ENCODE data around the gene FOXP4.

FOXP4 gene

DNA sequence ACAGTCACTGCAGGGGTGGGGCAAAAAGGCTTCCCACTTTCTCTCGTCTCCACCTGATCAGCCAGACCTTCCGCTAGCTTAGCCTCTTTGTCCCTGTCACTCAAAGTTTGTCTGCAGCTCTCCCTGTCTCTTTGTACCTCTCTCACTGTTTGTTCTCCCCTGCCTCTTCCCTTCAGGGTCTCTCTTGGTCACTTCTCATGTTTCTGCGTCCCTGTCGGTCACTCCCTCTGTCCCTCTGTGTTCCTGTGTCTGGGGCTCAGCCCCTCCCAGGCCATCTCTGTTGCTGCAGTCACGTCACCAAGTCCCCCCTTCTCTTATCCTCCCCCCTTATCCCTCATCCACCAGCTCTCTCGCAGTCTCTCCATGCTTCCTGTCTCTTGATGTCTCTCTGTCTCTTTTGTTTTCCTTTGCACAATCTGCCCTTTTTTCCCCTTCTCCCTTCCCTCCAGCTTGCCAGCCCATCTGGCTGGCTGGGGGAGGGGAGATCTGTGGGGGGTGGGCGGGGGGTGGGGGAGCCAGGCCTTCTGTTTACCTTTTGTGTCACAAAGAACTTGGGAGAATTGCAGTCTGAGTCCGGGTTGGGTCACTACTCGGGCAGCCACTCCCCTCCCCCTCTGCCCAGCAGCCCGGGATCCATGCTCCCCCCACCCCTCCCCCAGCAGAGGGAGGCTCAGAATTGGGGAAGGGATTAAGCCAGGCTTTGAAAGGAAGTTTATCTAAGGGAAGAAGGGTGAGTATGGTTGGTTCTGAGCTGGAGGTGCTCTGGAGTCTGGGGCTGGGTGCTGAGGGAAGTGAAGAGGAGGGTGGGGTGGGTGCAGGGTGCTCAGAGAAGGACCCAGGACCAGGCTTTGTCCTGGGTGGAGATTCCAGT, 32.3 kb downstream of the FOXP4 start:
- DNase-seq (ENCODE audit: low spot score in 2 of 2): no peak
- peaks cover 16% of the 10 kb centered on the region for H3K4me1 Mint-ChIP-seq
- no peaks in the 10 kb centered on the region for H3K27me3 Mint-ChIP-seq
- no peak overlapping the region for H3K4me3 Mint-ChIP-seq
- no peaks in the 10 kb centered on the region for H3K9me3 Mint-ChIP-seq
- H3K36me3 Mint-ChIP-seq (ENCODE audit: insufficient read depth): peaks cover 5% of the 10 kb centered on the region
- no peak for ATAC-seq (replicated peaks; ENCODE audit: extremely low read depth, poor library complexity, severe bottlenecking)
- no peak overlapping the region for H3K27ac Mint-ChIP-seq (ENCODE audit: low read depth)

GRCh38 chr6:41579088-41579610, 33.0 kb downstream of the FOXP4 start:
- Mint-ChIP-seq H3K9me3 (no peaks in the 10 kb centered on the region), H3K27me3 (no peaks in the 10 kb centered on the region), H3K36me3 (ENCODE audit: insufficient read depth) (peaks cover 5% of the 10 kb centered on the region), H3K4me1 (peaks cover 18% of the 10 kb centered on the region), H3K4me3 (no peak overlapping the region), H3K27ac (ENCODE audit: low read depth) (no peak overlapping the region)
- no peak for ATAC-seq (replicated peaks; ENCODE audit: extremely low read depth, poor library complexity, severe bottlenecking)
- no peak for DNase-seq (ENCODE audit: low spot score in 2 of 2)

DNA sequence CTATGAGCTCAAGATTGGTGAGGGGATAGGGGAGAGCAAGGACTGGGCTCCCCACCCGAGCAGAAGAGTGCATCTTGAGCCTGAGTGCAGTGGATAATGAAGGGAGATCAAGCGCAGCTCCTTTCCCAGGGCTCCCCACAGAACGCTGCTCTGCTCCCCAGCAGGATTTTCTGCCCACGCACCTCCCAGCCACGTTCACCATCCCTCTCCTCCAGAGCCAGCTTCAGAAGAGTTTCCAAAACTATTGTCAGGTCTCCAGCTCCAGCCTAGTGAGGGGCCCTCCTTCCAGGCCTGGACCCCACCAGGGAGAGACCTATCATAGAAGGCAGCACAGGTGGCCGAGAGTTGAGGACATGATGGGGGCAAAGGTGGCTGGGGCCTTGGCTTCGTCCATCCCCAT, 34.5 kb downstream of the FOXP4 start:
- no peak for ATAC-seq (replicated peaks; ENCODE audit: extremely low read depth, poor library complexity, severe bottlenecking)
- DNase-seq (ENCODE audit: low spot score in 2 of 2): no peak
- peak overlapping the region; percentile 4 for H3K27ac Mint-ChIP-seq (ENCODE audit: low read depth)
- H3K4me3 Mint-ChIP-seq: no peak overlapping the region
- no peaks in the 10 kb centered on the region for H3K9me3 Mint-ChIP-seq
- H3K4me1 Mint-ChIP-seq: peaks cover 34% of the 10 kb centered on the region
- H3K36me3 Mint-ChIP-seq (ENCODE audit: insufficient read depth): peaks cover 5% of the 10 kb centered on the region
- H3K27me3 Mint-ChIP-seq: no peaks in the 10 kb centered on the region

DNA sequence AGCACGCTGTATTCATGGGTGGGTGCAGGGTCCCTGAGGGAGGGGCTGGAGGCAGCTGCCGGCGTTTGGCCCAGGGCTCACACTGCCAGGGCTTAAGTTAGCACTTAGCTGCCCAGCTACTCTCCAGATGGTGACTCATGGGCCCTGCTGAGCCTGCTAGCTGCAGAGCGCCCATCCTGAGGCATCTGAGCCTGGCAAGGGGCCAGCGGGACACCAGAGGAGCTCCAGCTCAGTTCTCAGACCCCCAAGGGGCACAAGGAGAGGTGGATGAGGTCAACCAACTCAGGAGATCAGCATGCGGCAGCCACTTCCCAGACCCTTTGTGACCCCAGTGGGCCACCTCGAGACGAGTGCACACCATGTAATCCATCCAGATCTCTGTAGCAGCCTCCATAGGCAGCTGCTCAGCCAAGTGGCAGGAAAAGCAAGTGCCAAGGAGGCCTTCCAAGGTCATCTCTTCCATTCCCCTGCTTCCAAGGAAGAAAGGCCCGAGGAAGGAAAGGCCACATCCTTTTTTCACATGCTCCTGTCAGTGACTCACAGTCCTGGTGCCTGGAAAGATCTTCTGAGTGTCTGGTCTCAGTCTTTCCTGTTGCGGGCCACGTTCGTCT, 35.3 kb downstream of the FOXP4 start:
- Mint-ChIP-seq H3K4me3 (no peak overlapping the region), H3K27me3 (no peaks in the 10 kb centered on the region), H3K9me3 (no peaks in the 10 kb centered on the region), H3K27ac (ENCODE audit: low read depth) (peak overlapping the region; percentile 4), H3K36me3 (ENCODE audit: insufficient read depth) (peaks cover 4% of the 10 kb centered on the region), H3K4me1 (peaks cover 40% of the 10 kb centered on the region)
- DNase-seq (ENCODE audit: low spot score in 2 of 2) (no peak), ATAC-seq (replicated peaks; ENCODE audit: extremely low read depth, poor library complexity, severe bottlenecking) (no peak)

DNA sequence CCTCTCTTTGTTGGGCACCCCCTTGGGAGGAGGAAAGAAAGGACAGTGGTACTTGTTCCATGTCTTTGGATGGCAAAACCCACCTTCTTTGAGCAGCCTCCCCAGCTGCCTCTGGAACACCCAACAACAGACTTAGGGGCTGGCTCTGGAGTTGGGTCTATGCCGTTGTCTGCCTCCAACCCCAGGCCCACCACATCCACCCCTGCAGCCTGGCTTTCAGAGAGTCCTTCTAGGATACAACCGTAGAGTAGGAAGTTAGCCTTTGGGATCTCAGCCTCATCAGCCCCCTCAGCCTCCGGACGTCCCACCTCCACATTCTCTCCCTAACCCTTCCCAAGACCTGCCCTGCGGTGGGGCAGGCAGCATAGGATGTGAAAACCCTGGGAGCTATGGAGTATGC, 36.4 kb downstream of the FOXP4 start:
- ATAC-seq (replicated peaks; ENCODE audit: extremely low read depth, poor library complexity, severe bottlenecking) (no peak), DNase-seq (ENCODE audit: low spot score in 2 of 2) (no peak)
- no peak overlapping the region for H3K27ac Mint-ChIP-seq (ENCODE audit: low read depth)
- no peak overlapping the region for H3K4me3 Mint-ChIP-seq
- peaks cover 34% of the 10 kb centered on the region for H3K4me1 Mint-ChIP-seq
- peaks cover 4% of the 10 kb centered on the region for H3K36me3 Mint-ChIP-seq (ENCODE audit: insufficient read depth)
- H3K27me3 Mint-ChIP-seq: no peaks in the 10 kb centered on the region
- H3K9me3 Mint-ChIP-seq: no peaks in the 10 kb centered on the region

DNA sequence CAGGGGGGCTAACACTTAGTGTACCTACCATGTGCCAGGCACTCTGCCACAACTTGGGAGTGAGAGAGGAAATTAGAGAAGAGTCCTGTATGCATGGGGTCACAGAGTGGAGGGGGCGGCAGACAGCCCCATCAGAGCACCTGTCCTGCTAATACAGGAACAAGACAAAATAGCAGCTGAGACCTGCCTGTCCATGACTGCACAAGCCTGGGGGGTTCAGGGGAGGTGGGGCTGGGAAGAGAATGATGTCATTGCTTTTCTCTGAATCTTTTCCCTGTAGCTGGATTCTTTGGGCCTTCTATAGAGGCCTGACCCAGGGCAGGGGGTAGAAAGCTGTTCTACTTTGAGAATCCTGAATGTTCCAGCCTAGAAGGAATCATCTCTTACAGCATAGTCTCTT, 37.4 kb downstream of the FOXP4 start:
- peaks cover 4% of the 10 kb centered on the region for H3K36me3 Mint-ChIP-seq (ENCODE audit: insufficient read depth)
- ATAC-seq (replicated peaks; ENCODE audit: extremely low read depth, poor library complexity, severe bottlenecking) (no peak), DNase-seq (ENCODE audit: low spot score in 2 of 2) (no peak)
- no peaks in the 10 kb centered on the region for H3K27me3 Mint-ChIP-seq
- no peaks in the 10 kb centered on the region for H3K9me3 Mint-ChIP-seq
- H3K4me3 Mint-ChIP-seq: no peak overlapping the region
- H3K4me1 Mint-ChIP-seq: peaks cover 25% of the 10 kb centered on the region
- no peak overlapping the region for H3K27ac Mint-ChIP-seq (ENCODE audit: low read depth)

DNA sequence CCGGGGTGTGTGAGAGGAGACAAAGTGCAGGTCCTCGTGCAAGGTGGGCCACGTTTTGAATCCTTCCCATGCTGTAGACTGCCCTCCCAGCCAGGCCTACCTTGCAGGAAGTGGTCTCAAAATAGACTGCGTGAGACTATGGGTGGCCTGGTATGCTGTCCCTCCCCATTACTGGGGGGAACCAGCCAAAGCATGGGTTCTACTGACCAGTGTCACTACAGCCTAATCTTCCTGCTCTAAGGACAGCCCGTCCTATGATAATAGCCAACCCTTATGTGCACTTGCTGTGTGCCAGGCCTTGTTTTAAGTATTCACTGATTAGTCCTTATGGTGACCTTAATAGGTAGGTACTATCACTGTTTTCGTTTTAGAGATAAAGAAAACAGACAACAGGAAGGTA, 38.0 kb downstream of the FOXP4 start:
- ATAC-seq (replicated peaks; ENCODE audit: extremely low read depth, poor library complexity, severe bottlenecking) (no peak), DNase-seq (ENCODE audit: low spot score in 2 of 2) (no peak)
- H3K4me3 Mint-ChIP-seq: no peak overlapping the region
- H3K36me3 Mint-ChIP-seq (ENCODE audit: insufficient read depth): peaks cover 4% of the 10 kb centered on the region
- no peaks in the 10 kb centered on the region for H3K27me3 Mint-ChIP-seq
- H3K9me3 Mint-ChIP-seq: no peaks in the 10 kb centered on the region
- H3K27ac Mint-ChIP-seq (ENCODE audit: low read depth): no peak overlapping the region
- peaks cover 25% of the 10 kb centered on the region for H3K4me1 Mint-ChIP-seq

GRCh38 chr6:41584668-41585205, 38.6 kb downstream of the FOXP4 start:
- H3K4me3 Mint-ChIP-seq: no peak overlapping the region
- ATAC-seq (replicated peaks; ENCODE audit: extremely low read depth, poor library complexity, severe bottlenecking): no peak

DNA sequence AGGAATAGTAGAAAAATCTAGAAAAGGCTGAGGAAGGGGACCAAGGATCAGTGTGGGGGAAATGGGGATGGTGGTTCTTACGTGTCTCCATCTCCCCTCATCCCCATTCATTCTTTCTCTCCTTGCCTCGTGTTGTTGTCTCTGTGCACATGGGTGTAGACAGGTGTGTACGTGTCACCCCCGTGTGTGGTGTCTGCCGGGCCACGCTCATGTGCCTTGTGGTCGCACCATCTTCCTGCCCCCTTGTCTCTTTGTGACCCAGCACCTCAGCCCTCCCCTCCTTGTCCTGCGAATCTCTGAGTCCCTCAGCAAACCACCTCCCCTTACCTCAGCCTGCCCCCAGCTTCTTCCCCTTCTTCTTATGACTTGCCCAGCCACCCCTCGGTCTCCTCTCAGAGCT, 39.4 kb downstream of the FOXP4 start:
- H3K27ac Mint-ChIP-seq (ENCODE audit: low read depth): peak overlapping the region; percentile 13
- H3K36me3 Mint-ChIP-seq (ENCODE audit: insufficient read depth): peaks cover 1% of the 10 kb centered on the region
- peaks cover 25% of the 10 kb centered on the region for H3K4me1 Mint-ChIP-seq
- no peaks in the 10 kb centered on the region for H3K27me3 Mint-ChIP-seq
- ATAC-seq (replicated peaks; ENCODE audit: extremely low read depth, poor library complexity, severe bottlenecking) (peak; percentile 57), DNase-seq (ENCODE audit: low spot score in 2 of 2) (no peak)
- H3K9me3 Mint-ChIP-seq: no peaks in the 10 kb centered on the region
- no peak overlapping the region for H3K4me3 Mint-ChIP-seq

More at GRCh38 chr6:41584668-41585205, 38.6 kb downstream of the FOXP4 start:
- Mint-ChIP-seq H3K27me3 (no peaks in the 10 kb centered on the region), H3K27ac (ENCODE audit: low read depth) (no peak overlapping the region), H3K36me3 (ENCODE audit: insufficient read depth) (peaks cover 4% of the 10 kb centered on the region), H3K4me1 (peaks cover 25% of the 10 kb centered on the region), H3K9me3 (no peaks in the 10 kb centered on the region)
- no peak for DNase-seq (ENCODE audit: low spot score in 2 of 2)

DNA sequence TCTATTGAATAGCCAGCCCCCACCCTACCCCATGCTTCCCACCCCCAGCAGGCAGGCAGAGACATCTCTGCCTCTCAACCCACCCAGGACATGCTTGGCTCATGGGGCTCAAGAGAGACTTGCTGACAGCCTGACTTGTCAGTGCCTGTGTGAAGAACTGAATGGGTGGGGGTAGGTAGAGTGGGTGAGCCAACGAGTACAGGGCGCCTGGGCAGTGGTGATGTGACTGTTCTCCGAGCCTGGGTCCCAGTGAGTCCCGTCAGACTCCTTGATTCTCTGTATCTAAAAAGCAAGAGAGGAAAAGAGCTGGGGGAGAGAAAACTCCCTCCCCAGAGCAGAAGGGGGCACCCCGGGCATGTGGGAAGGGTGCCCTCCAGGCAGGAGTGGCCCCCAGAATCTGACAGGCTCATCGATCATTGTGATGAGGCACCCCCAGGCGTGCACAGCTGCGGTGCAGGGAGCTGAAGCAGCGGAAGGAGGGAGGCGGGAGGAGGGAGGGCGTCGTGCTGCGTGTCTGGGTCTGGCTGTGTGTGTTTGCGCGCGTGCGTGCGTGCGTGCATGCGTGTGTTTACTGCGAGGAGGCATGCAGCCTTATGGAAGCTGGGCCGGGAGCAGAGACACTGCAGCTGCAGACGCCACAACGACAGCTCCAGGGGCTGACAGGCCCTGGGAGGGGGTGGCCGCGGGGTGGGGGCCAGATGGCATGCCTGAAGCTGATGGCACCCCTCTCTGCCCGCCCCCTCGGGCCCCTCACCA, 40.2 kb downstream of the FOXP4 start:
- H3K4me3 Mint-ChIP-seq: no peak overlapping the region
- peak overlapping the region; percentile 13 for H3K27ac Mint-ChIP-seq (ENCODE audit: low read depth)
- no peaks in the 10 kb centered on the region for H3K9me3 Mint-ChIP-seq
- H3K36me3 Mint-ChIP-seq (ENCODE audit: insufficient read depth): peaks cover 1% of the 10 kb centered on the region
- peaks cover 25% of the 10 kb centered on the region for H3K4me1 Mint-ChIP-seq
- no peak for ATAC-seq (replicated peaks; ENCODE audit: extremely low read depth, poor library complexity, severe bottlenecking)
- no peak for DNase-seq (ENCODE audit: low spot score in 2 of 2)
- no peaks in the 10 kb centered on the region for H3K27me3 Mint-ChIP-seq

DNA sequence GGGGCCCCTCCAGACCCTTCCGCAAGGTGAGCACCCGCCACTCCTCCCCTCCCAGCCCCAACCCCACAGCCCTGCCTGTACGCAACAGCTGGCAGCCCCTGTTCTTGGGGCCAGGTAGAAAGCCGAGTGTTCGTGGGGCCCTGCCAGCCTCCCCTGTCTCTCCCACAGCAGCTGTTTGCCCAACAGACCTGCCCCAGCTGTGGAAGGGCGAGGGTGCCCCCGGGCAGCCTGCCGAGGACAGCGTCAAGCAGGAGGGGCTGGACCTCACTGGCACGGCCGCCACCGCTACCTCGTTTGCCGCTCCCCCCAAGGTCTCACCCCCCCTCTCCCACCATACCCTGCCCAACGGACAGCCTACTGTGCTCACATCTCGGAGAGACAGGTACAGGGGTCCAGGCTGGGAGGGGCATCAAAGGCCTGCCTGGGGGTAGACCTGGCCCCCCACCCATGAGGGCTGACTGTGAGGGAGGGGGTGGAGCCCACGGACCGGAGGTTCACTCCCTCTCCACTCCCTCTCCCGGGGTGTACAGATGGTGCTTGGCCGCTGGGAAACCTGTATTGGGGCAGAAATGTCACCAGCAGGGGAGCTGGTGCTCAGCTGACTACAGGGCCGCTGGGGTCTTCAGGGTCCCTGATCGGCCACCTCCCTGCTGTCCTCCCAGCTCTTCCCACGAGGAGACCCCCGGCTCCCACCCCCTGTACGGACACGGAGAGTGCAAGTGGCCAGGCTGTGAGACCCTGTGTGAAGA, 41.1 kb downstream of the FOXP4 start:
- no peak overlapping the region for H3K4me3 Mint-ChIP-seq
- peaks cover 1% of the 10 kb centered on the region for H3K36me3 Mint-ChIP-seq (ENCODE audit: insufficient read depth)
- peaks cover 31% of the 10 kb centered on the region for H3K4me1 Mint-ChIP-seq
- H3K27ac Mint-ChIP-seq (ENCODE audit: low read depth): no peak overlapping the region
- DNase-seq (ENCODE audit: low spot score in 2 of 2) (no peak), ATAC-seq (replicated peaks; ENCODE audit: extremely low read depth, poor library complexity, severe bottlenecking) (no peak)
- no peaks in the 10 kb centered on the region for H3K9me3 Mint-ChIP-seq
- no peaks in the 10 kb centered on the region for H3K27me3 Mint-ChIP-seq

DNA sequence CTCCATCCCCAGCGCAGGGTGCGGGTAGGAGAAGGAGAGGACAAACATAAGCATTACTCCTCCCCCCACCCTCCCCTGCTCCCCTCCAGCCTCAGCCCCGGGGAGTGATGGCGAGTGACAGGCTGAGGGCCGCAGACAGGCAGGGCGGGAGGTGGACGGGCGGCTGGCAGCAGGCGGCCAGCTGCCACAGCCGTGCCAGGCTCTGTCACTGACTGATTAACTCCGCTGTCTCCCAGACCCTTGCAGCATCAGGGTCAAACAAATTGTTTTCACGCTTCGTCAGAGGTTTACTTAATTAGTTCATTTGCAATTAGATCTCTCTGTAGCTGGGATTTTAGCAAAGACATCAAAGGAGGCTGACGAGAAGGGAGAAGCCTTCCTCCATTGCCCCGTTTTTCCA, 41.9 kb downstream of the FOXP4 start:
- DNase-seq (ENCODE audit: low spot score in 2 of 2) (no peak), ATAC-seq (replicated peaks; ENCODE audit: extremely low read depth, poor library complexity, severe bottlenecking) (no peak)
- H3K27ac Mint-ChIP-seq (ENCODE audit: low read depth): no peak overlapping the region
- peaks cover 31% of the 10 kb centered on the region for H3K4me1 Mint-ChIP-seq
- H3K36me3 Mint-ChIP-seq (ENCODE audit: insufficient read depth): peaks cover 1% of the 10 kb centered on the region
- no peak overlapping the region for H3K4me3 Mint-ChIP-seq
- no peaks in the 10 kb centered on the region for H3K27me3 Mint-ChIP-seq
- no peaks in the 10 kb centered on the region for H3K9me3 Mint-ChIP-seq
